HS-5 (cell line): ENCODE measurements around the gene TSC22D1.
"Not testable (repeated sequence)": the region's sequence is repeated elsewhere in the genome, so short reads cannot be mapped to it uniquely, and the experiment has no call there.

Source experiments
- DNase-seq: peaks from one replicate; pipeline ENCODE4 v3.0.0-alpha.2; 2012; ENCODE audit warnings: low read depth

The TSC22D1 gene

GRCh38 chr13:44575741-44576350 lies at the start of gene TSC22D1:
TSS of gene TSC22D1 (minus strand) at chr13:44576330. CDS start at chr13:44576074, 256 bp downstream.
- DNase-seq, result no peak

- no peak for DNase-seq
Observed at GRCh38 chr13:44622708-44623107, 46.6 kb upstream of the TSC22D1 start.

DNA sequence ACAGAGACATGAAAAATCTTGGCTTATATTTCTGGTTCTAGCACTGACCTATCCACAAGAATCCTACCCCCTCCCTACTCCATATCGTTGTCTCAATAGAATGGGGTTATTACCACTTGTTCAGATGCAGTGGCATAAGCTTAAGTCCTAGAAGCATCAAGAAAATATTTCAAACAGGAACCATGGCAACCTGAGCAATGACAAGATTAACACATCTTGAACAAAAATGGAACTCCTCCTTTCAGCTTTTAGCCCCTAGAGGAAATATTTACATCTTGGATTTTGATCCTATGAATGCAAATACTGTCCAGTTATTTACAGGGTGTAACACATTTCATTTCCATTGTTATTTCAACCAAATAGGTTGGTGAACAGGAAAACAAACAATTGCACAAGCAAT lies 46.1 kb upstream of the TSC22D1 start:
- DNase-seq, result no peak

DNA sequence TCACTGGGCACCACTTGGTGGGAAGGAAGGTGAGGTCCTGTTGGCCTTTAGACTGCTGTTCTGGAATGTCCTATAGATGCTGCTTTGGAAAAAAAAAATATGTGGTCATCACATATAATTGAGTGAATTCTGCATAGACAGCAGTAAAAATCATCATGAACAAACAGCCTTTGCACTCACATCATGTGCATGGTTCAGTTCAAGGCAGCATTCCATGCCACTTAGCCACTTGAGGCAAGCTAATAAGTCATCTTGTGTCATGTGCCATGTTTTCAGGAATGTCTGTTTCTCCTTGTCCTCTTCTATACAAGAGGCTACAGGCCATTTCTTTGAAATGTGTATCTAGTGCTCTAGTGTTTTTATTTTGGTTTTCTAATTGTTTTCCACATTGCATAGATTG lies 43.9 kb upstream of the TSC22D1 start:
- DNase-seq, result peak; percentile 20

DNA sequence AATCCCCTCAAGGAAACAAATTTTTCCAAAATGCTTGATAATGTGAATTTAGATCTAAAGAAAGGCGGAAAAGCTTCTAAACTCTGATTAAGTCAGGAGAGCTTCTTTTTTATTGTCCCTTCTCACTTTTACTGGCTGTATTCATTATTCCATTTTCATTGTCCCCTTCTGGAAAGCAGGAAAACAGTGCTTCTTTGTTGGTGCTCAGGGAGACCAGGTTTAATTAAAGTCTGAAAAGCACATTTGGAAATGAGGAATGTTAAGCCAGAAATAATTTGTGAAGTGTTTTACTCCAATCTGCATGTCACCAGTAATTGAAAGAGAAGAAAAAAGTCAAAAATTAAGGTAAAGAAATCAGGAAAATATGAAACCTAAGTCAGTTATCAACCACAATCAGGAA lies 43.5 kb upstream of the TSC22D1 start:
- no peak for DNase-seq

GRCh38 chr13:44618326-44618725 lies 42.2 kb upstream of the TSC22D1 start:
- no peak for DNase-seq

DNA sequence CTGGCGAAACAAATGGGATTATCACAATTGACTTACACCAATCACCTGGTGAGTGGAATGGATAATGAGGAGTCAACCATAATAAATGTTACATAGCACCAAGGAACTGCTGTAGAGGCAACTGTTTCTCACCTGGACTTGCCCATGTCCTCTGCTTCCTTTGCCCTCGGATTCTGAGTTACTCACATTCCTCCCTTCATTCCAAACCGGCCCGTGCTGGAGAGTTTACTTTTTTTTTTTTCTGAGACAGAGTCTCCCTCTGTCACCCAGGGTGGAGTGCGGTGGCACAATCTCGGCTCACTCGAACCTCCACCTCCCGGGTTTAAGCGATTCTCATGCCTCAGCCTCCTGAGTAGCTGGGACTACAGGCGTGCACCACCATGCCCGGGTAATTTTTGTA lies 41.5 kb upstream of the TSC22D1 start:
- no peak for DNase-seq

GRCh38 chr13:44609137-44609536 lies 33.0 kb upstream of the TSC22D1 start:
- no peak for DNase-seq

GRCh38 chr13:44605721-44606120 lies 29.6 kb upstream of the TSC22D1 start:
- DNase-seq, result no peak

DNA sequence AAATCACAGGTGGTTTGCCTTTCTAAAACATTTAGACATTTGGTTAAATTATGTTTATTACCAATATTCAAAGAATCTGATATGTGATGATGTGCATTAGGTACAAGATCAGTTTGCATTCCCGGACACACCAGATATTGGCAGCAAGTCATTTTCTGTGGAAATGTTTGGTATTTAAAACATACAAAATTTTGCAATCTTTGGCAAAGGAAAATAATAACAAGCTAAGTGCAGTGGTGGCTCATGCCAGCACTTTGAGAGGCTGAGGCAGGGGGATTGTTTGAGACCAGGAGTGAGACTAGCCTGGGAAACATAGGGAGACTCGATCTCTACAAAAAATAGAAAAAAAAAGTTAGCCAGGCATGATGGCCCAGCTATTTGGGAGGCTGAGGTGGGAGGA lies 29.1 kb upstream of the TSC22D1 start:
- DNase-seq, result no peak

GRCh38 chr13:44601586-44601985 lies 25.5 kb upstream of the TSC22D1 start:
- no peak for DNase-seq

GRCh38 chr13:44593861-44594592 lies 17.9 kb upstream of the TSC22D1 start:
- not testable (repeated sequence) for DNase-seq

DNA sequence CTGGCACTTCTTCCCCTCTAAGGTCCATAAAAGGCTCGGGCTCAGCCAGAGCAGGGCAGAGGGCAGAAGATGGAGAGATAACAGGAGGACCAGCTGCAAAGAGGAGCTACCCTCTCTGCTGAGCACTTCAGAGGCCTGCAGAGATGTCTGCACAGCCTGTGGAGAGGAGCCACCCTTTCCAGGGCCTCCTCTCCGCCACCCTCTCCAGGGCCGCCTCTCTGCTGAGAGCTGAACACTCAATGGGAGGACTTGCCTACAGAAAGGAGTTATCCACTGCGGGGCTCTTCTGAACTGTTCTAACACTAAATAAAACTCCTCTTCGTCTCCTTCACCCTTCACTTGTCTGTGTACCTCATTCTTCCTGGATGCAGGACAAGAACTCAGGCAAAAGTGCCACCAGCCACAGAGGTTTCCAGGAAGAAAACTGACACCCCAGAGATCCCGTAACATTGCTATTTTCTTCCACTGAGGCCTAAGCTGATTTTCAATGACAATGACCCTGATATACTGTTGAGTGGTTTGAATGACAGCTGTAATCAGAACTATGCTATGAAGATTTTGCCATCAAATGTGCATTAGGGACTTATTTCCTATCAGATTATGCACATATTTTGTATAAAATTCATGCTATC lies 16.2 kb upstream of the TSC22D1 start:
- no peak for DNase-seq

DNA sequence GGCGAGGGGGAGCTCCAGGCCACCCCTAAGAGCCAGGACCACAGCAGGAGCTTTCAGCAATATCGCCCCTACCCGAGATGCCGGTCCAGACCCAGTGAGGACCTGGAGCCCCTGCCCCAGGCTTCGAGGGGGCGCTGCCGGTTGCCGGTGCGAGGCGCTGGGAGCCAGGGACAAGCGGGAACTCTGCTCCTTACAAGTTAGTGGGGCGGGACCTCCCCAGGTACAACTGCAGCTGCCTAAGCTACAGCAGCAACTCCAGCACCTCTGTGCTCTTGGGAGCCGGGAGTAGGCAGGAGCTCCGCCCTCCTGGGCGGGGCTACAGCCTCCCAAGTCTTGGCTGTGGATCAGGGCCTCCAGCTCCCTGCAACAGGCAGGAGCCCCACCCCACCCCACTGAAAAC lies 15.2 kb upstream of the TSC22D1 start:
- DNase-seq, result no peak

DNA sequence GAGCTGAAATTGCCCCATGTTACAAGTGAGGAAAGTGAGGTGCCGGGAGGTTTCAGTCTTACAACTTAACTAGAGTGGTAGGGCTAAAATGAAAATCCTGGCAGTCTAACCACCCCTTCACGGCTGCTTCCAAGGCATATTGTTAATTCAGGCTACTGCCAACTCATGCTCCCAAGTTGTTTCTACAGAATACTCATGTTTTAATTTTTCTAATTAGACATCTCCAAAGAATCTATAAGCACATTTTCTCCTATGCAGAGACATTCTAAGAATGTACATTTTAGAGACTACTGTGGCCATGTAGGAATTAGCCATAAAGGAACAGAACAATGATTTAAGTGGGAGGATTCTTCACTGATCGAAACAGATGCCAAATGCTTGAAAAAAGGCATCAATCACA lies 7.0 kb upstream of the TSC22D1 start:
- DNase-seq, result no peak

DNA sequence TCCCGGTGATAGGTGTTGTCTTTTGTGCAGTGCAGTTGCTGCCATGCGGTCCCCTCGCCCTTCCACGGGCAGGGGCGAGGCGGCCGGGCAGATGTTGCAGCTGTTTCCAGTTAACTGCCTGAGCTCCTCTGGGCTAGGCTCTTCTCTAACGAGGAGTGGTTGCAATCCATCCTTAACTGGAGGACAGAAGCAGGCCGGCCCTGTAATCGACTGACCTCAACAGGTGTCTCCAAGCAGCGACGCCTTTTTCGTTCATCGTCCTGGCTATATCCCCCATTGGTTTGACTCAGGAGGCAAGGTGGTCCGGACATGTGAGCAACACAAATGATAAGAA lies 1.9 kb upstream of the TSC22D1 start:
- DNase-seq, result no peak

DNA sequence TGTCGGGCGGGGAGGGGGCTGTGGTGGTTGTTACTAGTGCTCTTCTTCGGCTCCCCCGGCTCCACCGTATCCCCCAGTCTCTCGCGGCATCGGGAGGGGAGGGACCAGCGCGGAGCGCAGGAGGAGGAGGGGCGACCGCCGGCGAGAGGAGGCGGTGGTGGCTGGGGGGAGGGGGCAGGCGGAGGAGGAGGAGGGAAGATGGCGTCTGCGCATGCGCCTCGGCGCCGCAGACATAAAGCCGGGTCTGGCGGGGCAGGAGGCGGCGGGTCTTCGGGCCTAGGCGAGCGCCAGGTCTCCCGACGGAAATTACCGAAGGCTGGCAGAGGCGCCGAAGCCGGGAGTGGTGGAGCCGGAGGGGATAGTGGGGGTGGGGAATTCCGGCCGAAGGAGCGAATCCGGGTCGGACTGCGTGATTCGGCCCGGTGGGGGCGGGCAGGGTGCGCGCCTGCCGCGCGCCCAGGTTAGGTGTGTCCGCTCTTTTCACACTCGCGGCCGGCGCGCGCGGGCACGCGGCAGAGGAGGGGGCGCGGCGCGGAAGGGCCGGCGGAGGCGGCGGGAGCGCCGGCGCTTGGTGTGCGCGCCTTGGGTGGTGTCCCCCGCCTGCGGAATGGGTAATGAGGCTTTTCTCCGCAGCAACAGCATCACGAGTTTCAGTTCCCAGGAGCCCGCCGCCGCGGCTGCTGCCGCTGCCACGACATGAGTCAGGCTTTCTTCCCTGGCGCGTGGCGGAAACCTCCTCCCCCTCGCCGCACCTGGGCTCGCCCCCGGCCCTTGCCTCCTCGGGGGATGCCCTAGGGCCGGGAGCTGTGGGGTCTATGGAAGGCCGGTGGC lies 1.3 kb upstream of the TSC22D1 start:
- peak; percentile 48 for DNase-seq

GRCh38 chr13:44576351-44577235 lies 463 bp upstream of the TSC22D1 start:
- DNase-seq, result no peak

DNA sequence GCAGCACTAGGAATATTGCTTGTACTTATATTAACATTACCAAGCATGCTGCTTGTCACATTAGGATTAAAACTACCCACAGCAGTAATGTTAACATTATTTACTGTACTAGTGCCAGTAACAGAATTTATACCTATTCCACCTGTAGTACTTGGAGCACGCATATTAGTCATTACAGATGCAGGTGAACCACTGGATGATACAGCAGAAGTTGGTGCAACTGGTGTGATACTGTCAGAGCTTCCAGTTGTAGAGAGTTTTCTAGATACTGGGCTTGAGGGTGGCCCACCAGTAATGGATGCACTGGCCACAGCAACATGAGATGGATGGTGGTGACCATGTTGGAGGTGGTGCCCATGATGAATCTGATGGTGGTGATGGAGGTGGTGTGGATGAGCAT lies 1.1 kb downstream of the TSC22D1 start:
- no peak for DNase-seq

- DNase-seq, result no peak
Observed at GRCh38 chr13:44574466-44574855, 1.7 kb downstream of the TSC22D1 start.

DNA sequence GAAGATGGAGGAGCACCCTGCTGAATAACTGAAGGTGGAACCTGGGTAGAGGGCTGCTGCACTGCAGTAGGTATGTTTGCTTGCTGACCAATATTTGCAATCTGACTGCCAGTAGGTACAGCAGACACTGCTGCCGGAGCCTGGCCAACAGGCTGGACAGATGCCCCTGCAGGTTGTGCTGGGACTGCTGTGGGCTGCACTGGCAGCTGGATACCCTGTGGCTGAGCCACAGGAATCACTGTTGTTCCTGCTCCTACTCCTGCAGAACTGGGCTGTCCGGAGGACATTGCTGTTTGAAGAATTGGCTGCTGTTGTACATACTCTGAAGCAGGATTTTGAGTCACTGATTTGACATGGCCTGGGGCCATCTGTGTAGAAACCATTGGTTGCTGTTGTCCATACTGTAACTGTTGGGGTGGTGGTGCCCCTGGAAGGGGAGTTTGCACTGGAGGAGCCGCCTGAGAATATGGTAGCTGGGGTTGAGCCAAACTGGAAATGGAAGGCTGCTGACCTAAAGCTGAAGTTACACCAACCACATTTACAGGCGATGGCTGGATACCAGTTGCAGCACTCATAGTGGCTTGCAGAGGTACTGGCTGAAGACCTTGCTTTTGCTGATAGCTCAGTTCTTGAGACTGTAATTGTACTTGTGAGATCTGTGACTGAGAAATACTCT lies 2.2 kb downstream of the TSC22D1 start:
- no peak for DNase-seq
